ENCODE results near the gene CSTPP1. TPM values are rescaled to one million over a fixed set of nuclear protein-coding genes. Genes with fewer than 3 reads are reported as not detected.

CSTPP1 gene
- total RNA-seq, 6 experiments from 2014 or later = 3.3 to 7.5 (median 4.6) TPM

GRCh38 chr11:47034091-47034490, 97.5 kb downstream of the CSTPP1 start:
- no peak overlapping the region for H3K4me3 ChIP-seq
- ATAC-seq (no peak), DNase-seq (no peak)
- no peaks in the 10 kb centered on the region for H3K27me3 ChIP-seq
- H3K36me3 ChIP-seq = no peaks in the 10 kb centered on the region
- TF ChIP-seq POLR2A (IDR thresholded peaks at IDR 0.05) (no peak), CTCF (IDR thresholded peaks at IDR 0.05) (no peak)
- H3K4me1 ChIP-seq = no peaks in the 10 kb centered on the region
- no peaks in the 10 kb centered on the region for H3K9me3 ChIP-seq
- no peak overlapping the region for H3K27ac ChIP-seq
- intact Hi-C loops (cut with DNase I) = no loop called here

GRCh38 chr11:47035108-47035507, 98.5 kb downstream of the CSTPP1 start:
- Histone ChIP-seq H3K27ac (no peak overlapping the region), H3K4me3 (no peak overlapping the region), H3K27me3 (no peaks in the 10 kb centered on the region), H3K36me3 (no peaks in the 10 kb centered on the region), H3K4me1 (no peaks in the 10 kb centered on the region), H3K9me3 (no peaks in the 10 kb centered on the region)
- DNase-seq (no peak), ATAC-seq (no peak)
- intact Hi-C loops (cut with DNase I) = no loop called here
- TF ChIP-seq CTCF (IDR thresholded peaks at IDR 0.05) (no peak), POLR2A (IDR thresholded peaks at IDR 0.05) (no peak)
- WGBS (ENCODE audit: insufficient coverage, low coverage, low lambda C conversion rate, missing lambda C conversion rate) = 94% methylated on average over 5 of the region's 5 CpGs

- H3K9me3 ChIP-seq = no peaks in the 10 kb centered on the region
- no peak overlapping the region for H3K4me3 ChIP-seq
- H3K4me1 ChIP-seq = no peaks in the 10 kb centered on the region
- H3K36me3 ChIP-seq = no peaks in the 10 kb centered on the region
- H3K27me3 ChIP-seq = no peaks in the 10 kb centered on the region
- DNase-seq (no peak), ATAC-seq (no peak)
- intact Hi-C loops (cut with DNase I) = no loop called here
- no peak overlapping the region for H3K27ac ChIP-seq
- WGBS (ENCODE audit: insufficient coverage, low coverage, low lambda C conversion rate, missing lambda C conversion rate) = 90% methylated on average over 5 of the region's 6 CpGs
- TF ChIP-seq POLR2A (IDR thresholded peaks at IDR 0.05) = no peak
- no peak for TF ChIP-seq CTCF (IDR thresholded peaks at IDR 0.05)
Observed at GRCh38 chr11:47044119-47044518, 107.6 kb downstream of the CSTPP1 start.

- Histone ChIP-seq H3K4me3 (no peak overlapping the region), H3K36me3 (no peaks in the 10 kb centered on the region), H3K27me3 (no peaks in the 10 kb centered on the region), H3K27ac (no peak overlapping the region), H3K4me1 (no peaks in the 10 kb centered on the region), H3K9me3 (no peaks in the 10 kb centered on the region)
- no peak for TF ChIP-seq POLR2A (IDR thresholded peaks at IDR 0.05)
- TF ChIP-seq CTCF (IDR thresholded peaks at IDR 0.05) = no peak
- no peak for DNase-seq
- WGBS (ENCODE audit: insufficient coverage, low coverage, low lambda C conversion rate, missing lambda C conversion rate) = 100% methylated on average over 1 of the region's 1 CpG
- no peak for ATAC-seq
- intact Hi-C loops (cut with DNase I) = no loop called here
Observed at GRCh38 chr11:47047972-47048371, 111.4 kb downstream of the CSTPP1 start.

- Histone ChIP-seq H3K4me3 (no peak overlapping the region), H3K27ac (no peak overlapping the region), H3K36me3 (no peaks in the 10 kb centered on the region), H3K4me1 (no peaks in the 10 kb centered on the region), H3K27me3 (no peaks in the 10 kb centered on the region), H3K9me3 (no peaks in the 10 kb centered on the region)
- DNase-seq (no peak), ATAC-seq (no peak)
- intact Hi-C loops (cut with DNase I) = no loop called here
- 82% methylated on average over 1 of the region's 1 CpG for WGBS (ENCODE audit: insufficient coverage, low coverage, low lambda C conversion rate, missing lambda C conversion rate)
- TF ChIP-seq POLR2A (IDR thresholded peaks at IDR 0.05) = no peak
- TF ChIP-seq CTCF (IDR thresholded peaks at IDR 0.05) = no peak
Observed at GRCh38 chr11:47050284-47050683, 113.7 kb downstream of the CSTPP1 start.

Data from right lobe of liver (tissue), 6 donors.